HL-60 (cell line): ENCODE measurements around the gene DNTTIP2.
A peak's percentile ranks its signal among the peaks of the same experiment; 100 is the strongest.
"Not testable (repeated sequence)": the region's sequence is repeated elsewhere in the genome, so short reads cannot be mapped to it uniquely, and the experiment has no call there.

Experiments
- DNase-seq, 2 experiments: peaks; one replicate each; pipeline ENCODE4 v3.0.0-alpha.2; 2010 to 2020; ENCODE audit warnings: low read depth in 1 of 2, low spot score in 1 of 2
- H3K27ac ChIP-seq: fragments of 250-450 bp; sonication (Bioruptor Pico); replicated peaks from 2 replicates; pipeline ENCODE4 v1.5.1; 2020; ENCODE audit warnings: mild to moderate bottlenecking, moderate library complexity
- H3K27me3 ChIP-seq: fragments of 250-450 bp; sonication (Bioruptor Pico); 2 replicates; pipeline ENCODE4 v1.5.1; 2021; ENCODE audit warnings: mild to moderate bottlenecking, moderate library complexity; ENCODE audit not compliant: insufficient read depth, poor library complexity, severe bottlenecking
- H3K4me3 ChIP-seq: replicated peaks from 2 replicates; pipeline ENCODE4 v1.5.1; 2011; ENCODE audit warnings: mild to moderate bottlenecking, control low read depth, low read length; ENCODE audit not compliant: insufficient read depth
- CTCF ChIP-seq: IDR thresholded peaks from one replicate; pipeline ENCODE4 v1.5.1; 2011; ENCODE audit warnings: low read length, control low read depth, inconsistent platforms; ENCODE audit not compliant: insufficient read depth
- GABPA ChIP-seq: IDR thresholded peaks from 2 replicates; pipeline ENCODE4 v1.6.1; 2012; ENCODE audit warnings: low read depth
- POLR2AphosphoS5 ChIP-seq: IDR thresholded peaks from 2 replicates; pipeline ENCODE4 v1.6.1; 2012; ENCODE audit warnings: low read depth
- REST ChIP-seq: IDR thresholded peaks from 2 replicates; pipeline ENCODE4 v1.6.1; 2012; ENCODE audit warnings: low read depth; ENCODE audit not compliant: insufficient replicate concordance
- SPI1 ChIP-seq: IDR thresholded peaks from 2 replicates; pipeline ENCODE4 v1.6.1; 2012; ENCODE audit warnings: low read depth, mild to moderate bottlenecking, borderline replicate concordance

The DNTTIP2 gene

GRCh38 chr1:93874025-93874651 is 4.9 kb downstream of the DNTTIP2 start:
- Histone ChIP-seq H3K27ac (no peak overlapping the region), H3K4me3 (no peak overlapping the region), H3K27me3 (no peaks in the 10 kb centered on the region)
- DNase-seq = no peak
- TF ChIP-seq CTCF = peak; percentile 38
- no peak for TF ChIP-seq REST

GRCh38 chr1:93871366-93871765 is 7.6 kb downstream of the DNTTIP2 start:
- DNase-seq = no peak
- TF ChIP-seq POLR2AphosphoS5 (no peak), SPI1 (no peak), GABPA (no peak), CTCF (no peak), REST (no peak)

GRCh38 chr1:93869653-93870052 is 9.4 kb downstream of the DNTTIP2 start:
- TF ChIP-seq GABPA (no peak), POLR2AphosphoS5 (no peak), REST (no peak), CTCF (no peak), SPI1 (no peak)
- Histone ChIP-seq H3K4me3 (no peak overlapping the region), H3K27ac (no peak overlapping the region), H3K27me3 (no peaks in the 10 kb centered on the region)
- no peak for DNase-seq

More at GRCh38 chr1:93871366-93871765, 7.6 kb downstream of the DNTTIP2 start:
- Histone ChIP-seq H3K4me3 (no peak overlapping the region), H3K27ac (no peak overlapping the region), H3K27me3 (no peaks in the 10 kb centered on the region)

- not testable (repeated sequence) for H3K27ac ChIP-seq
Measured at GRCh38 chr1:93868492-93868891, 10.5 kb downstream of the DNTTIP2 start.

More at GRCh38 chr1:93868492-93868891, 10.5 kb downstream of the DNTTIP2 start:
- not testable (repeated sequence) for H3K4me3 ChIP-seq, DNase-seq, H3K27me3 ChIP-seq
